GM21515 (cell line): ENCODE measurements around the gene GGACT.

Experiments
- ATAC-seq: cut with Tn5 transposase; IDR thresholded peaks from one replicate; pipeline ENCODE4 v1.9.1; 2021; ENCODE audit not compliant: unreplicated experiment

Gene GGACT

GRCh38 chr13:100515410-100515800, 73.2 kb downstream of the GGACT start:
- ATAC-seq: no peak

GRCh38 chr13:100514788-100515409, 73.7 kb downstream of the GGACT start:
- peak; percentile 90 for ATAC-seq

GRCh38 chr13:100513987-100514670, 74.5 kb downstream of the GGACT start:
- ATAC-seq: no peak

GRCh38 chr13:100513171-100513570, 75.4 kb downstream of the GGACT start:
- ATAC-seq: no peak

GRCh38 chr13:100512422-100512821, 76.2 kb downstream of the GGACT start:
- ATAC-seq: no peak

GRCh38 chr13:100511466-100511865, 77.1 kb downstream of the GGACT start:
- no peak for ATAC-seq

- ATAC-seq: no peak
These were observed 78.2 kb downstream of the GGACT start for GRCh38 chr13:100510208-100510957.

GRCh38 chr13:100508996-100509395, 79.6 kb downstream of the GGACT start:
- no peak for ATAC-seq

- ATAC-seq: no peak
These were observed 80.1 kb downstream of the GGACT start for GRCh38 chr13:100508455-100508854.

- ATAC-seq: no peak
These were observed 81.8 kb downstream of the GGACT start for GRCh38 chr13:100506600-100507422.

- ATAC-seq: no peak
These were observed 82.4 kb downstream of the GGACT start for GRCh38 chr13:100506154-100506553.

- ATAC-seq: no peak
These were observed 85.0 kb downstream of the GGACT start for GRCh38 chr13:100503622-100504021.

GRCh38 chr13:100502446-100502845, 86.1 kb downstream of the GGACT start:
- ATAC-seq: no peak

GRCh38 chr13:100497389-100497788, 91.2 kb downstream of the GGACT start:
- no peak for ATAC-seq

- no peak for ATAC-seq
These were observed 93.1 kb downstream of the GGACT start for GRCh38 chr13:100495455-100495854.

- no peak for ATAC-seq
These were observed 95.2 kb downstream of the GGACT start for GRCh38 chr13:100493418-100493817.

- no peak for ATAC-seq
These were observed 97.3 kb downstream of the GGACT start for GRCh38 chr13:100491164-100491842.

- no peak for ATAC-seq
These were observed 97.9 kb downstream of the GGACT start for GRCh38 chr13:100490692-100491091.

- no peak for ATAC-seq
These were observed 103.3 kb downstream of the GGACT start for GRCh38 chr13:100485265-100485664.

- ATAC-seq: no peak
These were observed 103.9 kb downstream of the GGACT start for GRCh38 chr13:100484702-100485101.
